Measurements from ENCODE around the gene CCDC87.
"Not testable (repeated sequence)": the region's sequence is repeated elsewhere in the genome, so short reads cannot be mapped to it uniquely, and the experiment has no call there.

The CCDC87 gene, protein sequence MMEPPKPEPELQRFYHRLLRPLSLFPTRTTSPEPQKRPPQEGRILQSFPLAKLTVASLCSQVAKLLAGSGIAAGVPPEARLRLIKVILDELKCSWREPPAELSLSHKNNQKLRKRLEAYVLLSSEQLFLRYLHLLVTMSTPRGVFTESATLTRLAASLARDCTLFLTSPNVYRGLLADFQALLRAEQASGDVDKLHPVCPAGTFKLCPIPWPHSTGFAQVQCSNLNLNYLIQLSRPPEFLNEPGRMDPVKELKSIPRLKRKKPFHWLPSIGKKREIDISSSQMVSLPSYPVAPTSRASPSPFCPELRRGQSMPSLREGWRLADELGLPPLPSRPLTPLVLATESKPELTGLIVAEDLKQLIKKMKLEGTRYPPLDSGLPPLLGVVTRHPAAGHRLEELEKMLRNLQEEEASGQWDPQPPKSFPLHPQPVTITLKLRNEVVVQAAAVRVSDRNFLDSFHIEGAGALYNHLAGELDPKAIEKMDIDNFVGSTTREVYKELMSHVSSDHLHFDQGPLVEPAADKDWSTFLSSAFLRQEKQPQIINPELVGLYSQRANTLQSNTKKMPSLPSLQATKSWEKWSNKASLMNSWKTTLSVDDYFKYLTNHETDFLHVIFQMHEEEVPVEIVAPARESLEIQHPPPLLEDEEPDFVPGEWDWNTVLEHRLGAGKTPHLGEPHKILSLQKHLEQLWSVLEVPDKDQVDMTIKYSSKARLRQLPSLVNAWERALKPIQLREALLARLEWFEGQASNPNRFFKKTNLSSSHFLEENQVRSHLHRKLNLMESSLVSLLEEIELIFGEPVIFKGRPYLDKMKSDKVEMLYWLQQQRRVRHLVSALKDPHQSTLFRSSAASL

DNA sequence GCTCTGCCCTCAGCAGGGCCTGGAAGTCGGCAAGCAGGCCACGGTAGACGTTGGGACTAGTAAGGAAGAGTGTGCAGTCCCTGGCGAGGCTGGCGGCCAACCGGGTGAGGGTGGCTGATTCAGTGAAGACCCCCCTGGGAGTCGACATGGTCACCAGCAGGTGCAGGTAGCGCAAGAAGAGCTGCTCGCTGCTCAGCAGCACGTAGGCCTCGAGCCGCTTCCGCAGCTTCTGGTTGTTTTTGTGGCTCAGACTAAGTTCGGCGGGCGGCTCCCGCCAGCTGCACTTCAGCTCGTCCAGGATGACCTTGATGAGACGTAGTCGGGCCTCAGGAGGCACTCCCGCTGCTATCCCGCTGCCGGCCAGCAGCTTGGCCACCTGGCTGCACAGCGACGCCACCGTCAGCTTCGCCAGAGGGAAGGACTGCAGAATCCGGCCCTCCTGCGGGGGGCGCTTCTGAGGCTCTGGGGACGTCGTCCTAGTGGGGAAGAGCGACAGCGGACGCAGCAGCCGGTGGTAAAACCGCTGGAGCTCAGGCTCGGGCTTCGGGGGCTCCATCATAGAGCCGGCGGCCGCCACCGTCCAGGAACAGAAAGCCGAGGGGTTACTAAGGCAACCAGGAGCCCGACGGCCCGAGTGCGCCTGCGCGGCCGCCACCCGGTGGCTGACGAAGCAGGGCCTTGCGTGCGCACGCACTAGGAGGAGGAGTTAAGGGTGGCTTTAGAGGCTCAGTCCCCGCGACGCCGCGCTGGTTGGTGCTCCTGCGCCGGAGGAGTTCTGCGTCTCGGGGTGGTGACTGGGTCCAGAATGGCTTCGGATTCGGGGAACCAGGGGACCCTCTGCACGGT is at the start of gene CCDC87, which contains the start of gene CCS:
TSS of gene CCDC87 (minus strand) at position 607 of the 846 bp plus-strand sequence. CDS start at position 559, 48 bp downstream.
TSS of gene CCS (plus strand) at position 729 of the 846 bp plus-strand sequence. CDS start at position 806, 77 bp downstream.
- DNase-seq: peak; percentile 98 to 99

GRCh38 chr11:66641834-66642233 is 49.0 kb upstream of the CCDC87 start:
- no peak for DNase-seq

DNA sequence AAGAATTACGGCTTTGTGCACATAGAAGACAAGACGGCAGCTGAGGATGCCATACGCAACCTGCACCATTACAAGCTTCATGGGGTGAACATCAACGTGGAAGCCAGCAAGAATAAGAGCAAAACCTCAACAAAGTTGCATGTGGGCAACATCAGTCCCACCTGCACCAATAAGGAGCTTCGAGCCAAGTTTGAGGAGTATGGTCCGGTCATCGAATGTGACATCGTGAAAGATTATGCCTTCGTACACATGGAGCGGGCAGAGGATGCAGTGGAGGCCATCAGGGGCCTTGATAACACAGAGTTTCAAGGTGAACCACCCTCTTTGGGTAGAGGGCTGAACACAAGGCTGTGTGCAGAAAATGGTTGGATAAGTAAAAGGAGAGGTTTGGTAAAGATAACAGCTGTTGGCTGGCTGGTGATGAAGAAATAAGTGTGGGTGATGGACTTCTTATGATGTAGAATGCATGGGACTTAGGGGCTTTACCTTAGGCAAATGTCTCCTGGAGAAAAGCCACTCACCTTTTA is 47.0 kb upstream of the CCDC87 start:
- not testable (repeated sequence) for DNase-seq

DNA sequence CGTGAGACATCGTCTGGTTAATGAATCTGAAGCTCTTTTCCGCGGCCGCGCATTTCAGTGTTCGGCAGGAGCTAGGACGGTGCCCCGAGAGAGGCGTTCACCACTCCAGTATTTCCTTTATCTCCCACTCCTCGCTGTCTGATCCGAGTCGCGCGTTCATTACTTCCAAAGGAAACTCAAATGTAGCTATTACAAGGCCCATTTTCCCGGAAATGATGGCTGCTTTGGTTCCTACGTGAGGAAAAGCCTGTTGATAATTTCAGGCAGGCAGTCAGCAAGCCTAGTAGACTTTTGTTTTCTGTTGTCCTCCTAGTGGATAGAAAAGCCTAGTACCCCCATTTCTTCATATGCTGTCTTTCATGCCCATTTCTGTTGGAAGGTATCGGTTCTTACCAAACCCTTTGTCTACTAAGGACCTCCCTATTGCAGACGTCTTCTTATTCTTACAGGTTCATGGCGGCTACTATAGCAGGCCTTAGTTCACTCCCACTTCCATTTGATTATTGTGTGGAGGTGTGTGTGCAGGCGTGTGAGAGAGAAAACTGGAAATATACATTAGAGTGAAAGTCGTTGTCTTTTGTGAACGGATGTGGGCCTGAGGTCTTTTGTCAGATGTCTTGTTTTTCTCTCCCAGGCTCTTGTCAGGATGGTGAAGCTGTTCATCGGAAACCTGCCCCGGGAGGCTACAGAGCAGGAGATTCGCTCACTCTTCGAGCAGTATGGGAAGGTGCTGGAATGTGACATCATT is 46.4 kb upstream of the CCDC87 start:
- DNase-seq: peak in 1 of 2 donors; percentile 21

GRCh38 chr11:66638177-66639065 is 45.6 kb upstream of the CCDC87 start, which contains the start of gene RBM4:
TSS of gene RBM4 (plus strand) at chr11:66638703. CDS start at chr11:66639712, 1,009 bp downstream.
- DNase-seq: peak; percentile 95

GRCh38 chr11:66637557-66638176 is 44.8 kb upstream of the CCDC87 start:
- DNase-seq: no peak

GRCh38 chr11:66636411-66636810 is 43.5 kb upstream of the CCDC87 start:
- no peak for DNase-seq

GRCh38 chr11:66632952-66633351 is 40.1 kb upstream of the CCDC87 start:
- no peak for DNase-seq

DNA sequence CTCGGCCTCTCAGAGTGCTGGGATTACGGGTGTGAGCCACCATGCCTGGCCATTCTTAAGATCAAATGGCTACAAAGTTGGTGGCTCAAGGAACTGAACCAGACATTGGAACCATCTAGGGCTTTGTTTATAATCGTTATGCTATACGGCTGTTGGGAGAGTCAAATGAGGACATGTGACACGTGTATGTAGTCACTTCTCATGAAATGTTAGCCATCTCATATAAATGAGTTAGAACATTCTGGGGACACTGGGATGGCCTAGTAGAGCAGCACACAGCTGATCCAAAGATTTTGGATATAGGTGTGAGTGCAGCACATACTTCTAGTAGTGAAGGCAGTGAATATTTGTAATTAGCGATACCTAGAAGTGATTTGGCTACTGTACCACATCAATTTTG is 39.0 kb upstream of the CCDC87 start:
- DNase-seq: no peak

DNA sequence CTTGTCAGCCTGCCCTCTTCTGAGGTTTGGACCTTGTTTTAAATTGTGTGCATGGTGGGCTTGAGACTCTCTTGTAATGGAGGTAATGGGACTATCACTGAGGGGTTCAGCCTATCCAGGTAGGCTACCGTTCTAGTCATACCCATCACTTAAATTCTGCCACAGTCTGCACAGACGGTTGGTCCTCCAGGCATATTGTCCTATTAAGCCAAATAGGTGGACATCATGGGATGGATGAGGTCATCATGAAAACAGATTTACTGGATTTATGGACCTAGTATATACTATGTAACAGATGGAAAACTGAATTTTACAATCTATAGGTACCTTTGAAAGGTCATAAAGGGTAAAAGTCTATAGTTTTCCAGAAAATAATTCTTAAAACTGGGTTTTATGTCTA is 36.5 kb upstream of the CCDC87 start:
- no peak for DNase-seq

DNA sequence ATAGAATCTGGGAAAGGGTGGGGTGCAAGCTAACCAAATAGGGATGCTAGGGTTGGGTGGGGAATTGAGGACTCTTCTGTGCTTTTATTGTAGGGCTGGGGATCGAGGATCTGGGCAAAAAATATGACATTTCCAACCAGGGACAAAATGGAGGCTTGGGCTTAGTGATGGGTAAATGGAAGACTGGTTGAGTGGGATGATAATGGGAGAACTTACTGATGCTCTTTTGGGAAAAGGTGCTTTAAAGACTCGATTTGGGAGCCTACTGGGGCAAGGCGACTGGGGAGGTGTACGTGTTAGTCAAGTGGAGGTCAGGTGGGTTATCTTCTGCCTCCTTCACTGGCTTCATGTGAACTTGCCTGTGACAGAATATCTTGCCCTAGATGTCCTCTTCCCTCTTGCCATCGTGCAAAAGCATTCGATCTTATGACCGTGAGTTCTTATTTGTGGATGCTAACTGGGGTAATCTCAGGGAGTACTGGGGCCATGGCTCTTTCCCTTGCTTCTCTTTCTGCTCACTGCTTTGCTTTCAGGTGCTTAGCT is 35.3 kb upstream of the CCDC87 start:
- DNase-seq: no peak

GRCh38 chr11:66626926-66627325 is 34.1 kb upstream of the CCDC87 start:
- DNase-seq: no peak

GRCh38 chr11:66626382-66626781 is 33.5 kb upstream of the CCDC87 start:
- DNase-seq: no peak

- DNase-seq: no peak
Observed at GRCh38 chr11:66625752-66626149, 32.9 kb upstream of the CCDC87 start.

GRCh38 chr11:66625041-66625751 is 32.3 kb upstream of the CCDC87 start:
- no peak for DNase-seq

DNA sequence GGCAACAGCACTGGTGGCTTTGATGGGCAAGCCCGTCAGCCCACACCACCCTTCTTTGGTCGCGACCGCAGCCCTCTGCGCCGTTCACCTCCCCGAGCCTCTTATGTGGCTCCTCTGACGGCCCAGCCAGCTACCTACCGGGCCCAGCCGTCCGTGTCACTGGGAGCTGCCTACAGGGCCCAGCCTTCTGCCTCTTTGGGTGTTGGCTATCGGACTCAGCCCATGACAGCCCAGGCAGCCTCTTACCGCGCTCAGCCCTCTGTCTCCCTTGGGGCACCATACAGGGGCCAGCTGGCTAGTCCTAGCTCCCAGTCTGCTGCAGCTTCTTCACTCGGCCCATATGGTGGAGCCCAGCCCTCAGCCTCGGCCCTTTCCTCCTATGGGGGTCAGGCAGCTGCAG is 31.6 kb upstream of the CCDC87 start:
- no peak for DNase-seq

DNA sequence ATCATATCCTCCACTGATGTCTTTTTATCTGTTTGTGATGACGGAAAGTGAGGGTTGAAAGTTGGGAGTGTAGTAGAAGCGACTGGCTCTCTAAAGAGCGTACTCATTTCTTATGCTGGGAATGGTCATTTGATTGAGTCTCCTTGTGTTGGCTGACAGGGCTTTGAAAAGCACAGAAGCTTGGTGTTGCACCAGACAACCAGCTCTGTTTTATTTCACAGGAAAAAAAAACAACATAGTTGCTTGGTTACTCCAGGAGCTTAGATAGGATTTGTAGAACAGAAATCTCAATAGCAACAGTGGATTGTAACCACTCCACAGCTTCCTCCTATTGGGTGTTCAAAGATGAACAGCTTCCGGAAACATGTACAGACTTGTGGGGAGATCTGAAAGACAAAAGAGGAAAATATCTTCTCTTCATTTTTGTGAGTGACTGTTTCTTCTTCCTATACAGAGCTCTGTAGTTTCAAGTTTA is 26.3 kb upstream of the CCDC87 start:
- DNase-seq: peak in 1 of 2 donors; percentile 7

DNA sequence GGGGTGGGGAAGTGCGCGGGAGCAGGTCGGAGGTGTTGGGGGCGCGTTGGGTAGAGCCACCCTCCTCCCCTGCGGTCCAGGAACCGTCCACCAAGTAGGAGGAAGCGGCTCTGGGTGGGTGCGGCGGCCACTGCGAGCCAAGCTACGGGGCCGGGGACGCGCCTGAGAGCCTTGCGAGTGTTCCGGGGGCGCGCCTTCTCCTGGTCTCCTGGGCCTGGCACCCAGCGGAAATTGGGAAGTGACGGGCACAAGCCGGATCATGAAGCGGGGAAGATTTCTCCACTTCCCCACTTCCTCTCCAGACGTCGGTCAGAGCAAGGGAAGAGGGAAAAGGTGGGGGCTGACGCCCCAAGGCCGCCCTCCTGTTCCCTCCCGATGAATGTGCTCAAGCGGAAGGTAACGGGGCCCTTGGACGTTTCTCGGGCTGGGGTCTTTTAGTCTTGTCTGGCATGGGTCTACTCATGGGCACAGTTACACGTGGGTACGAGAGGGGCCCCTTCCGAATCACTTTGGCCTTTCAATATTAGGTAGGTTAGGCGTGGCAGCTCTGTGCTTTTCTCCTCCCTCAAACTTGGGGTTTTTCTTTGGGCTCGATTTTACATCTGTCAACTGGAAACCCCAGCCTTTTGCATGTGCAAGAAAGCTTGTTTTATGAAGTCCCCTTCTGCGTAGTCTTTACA is 24.4 kb upstream of the CCDC87 start:
- DNase-seq: peak in 1 of 2 donors; percentile 21
